ENCODE measurements around the gene GRIK1. TPM values are rescaled to one million over a fixed set of nuclear protein-coding genes. Genes with fewer than 3 reads are reported as not detected.

Gene GRIK1
- total RNA-seq, 1 donor from 2014 or later = not detected

GRCh38 chr21:29526545-29526944 lies 413.3 kb downstream of the GRIK1 start:
- ATAC-seq = no peak
- intact Hi-C loops (cut with micrococcal nuclease) = no loop called here
- no peak for DNase-seq

GRCh38 chr21:29524055-29524454 lies 415.7 kb downstream of the GRIK1 start:
- ATAC-seq (peak; percentile 75), DNase-seq (no peak)
- intact Hi-C loops (cut with micrococcal nuclease) = no loop called here

GRCh38 chr21:29523646-29524045 lies 416.1 kb downstream of the GRIK1 start:
- intact Hi-C loops (cut with micrococcal nuclease) = no loop called here
- peak; percentile 84 for ATAC-seq
- DNase-seq = no peak

- intact Hi-C loops (cut with micrococcal nuclease) = no loop called here
- no peak for ATAC-seq
- DNase-seq = no peak
Observed at GRCh38 chr21:29521872-29522271, 417.9 kb downstream of the GRIK1 start.

GRCh38 chr21:29520171-29520570 lies 419.6 kb downstream of the GRIK1 start:
- DNase-seq = no peak
- ATAC-seq = no peak
- intact Hi-C loops (cut with micrococcal nuclease) = no loop called here

GRCh38 chr21:29514652-29515247 lies 425.0 kb downstream of the GRIK1 start:
- DNase-seq = no peak
- ATAC-seq = no peak
- intact Hi-C loops (cut with micrococcal nuclease) = no loop called here

GRCh38 chr21:29513535-29513934 lies 426.3 kb downstream of the GRIK1 start:
- DNase-seq = no peak
- intact Hi-C loops (cut with micrococcal nuclease) = no loop called here
- no peak for ATAC-seq

GRCh38 chr21:29511096-29511495 lies 428.7 kb downstream of the GRIK1 start:
- intact Hi-C loops (cut with micrococcal nuclease) = no loop called here
- ATAC-seq = no peak
- DNase-seq = no peak

GRCh38 chr21:29509121-29509520 lies 430.7 kb downstream of the GRIK1 start:
- no peak for DNase-seq
- intact Hi-C loops (cut with micrococcal nuclease) = no loop called here

GRCh38 chr21:29508301-29508700 lies 431.5 kb downstream of the GRIK1 start:
- no peak for DNase-seq
- ATAC-seq = no peak
- intact Hi-C loops (cut with micrococcal nuclease) = no loop called here

More at GRCh38 chr21:29509121-29509520, 430.7 kb downstream of the GRIK1 start:
- no peak for ATAC-seq

GRCh38 chr21:29506947-29507346 lies 432.8 kb downstream of the GRIK1 start:
- intact Hi-C loops (cut with micrococcal nuclease) = no loop called here
- no peak for DNase-seq
- ATAC-seq = no peak

- no peak for DNase-seq
- no peak for ATAC-seq
- intact Hi-C loops (cut with micrococcal nuclease) = no loop called here
Observed at GRCh38 chr21:29506214-29506613, 433.6 kb downstream of the GRIK1 start.

GRCh38 chr21:29504751-29505321 lies 435.0 kb downstream of the GRIK1 start:
- no peak for DNase-seq

GRCh38 chr21:29501451-29501850 lies 438.3 kb downstream of the GRIK1 start:
- DNase-seq (no peak), ATAC-seq (no peak)
- intact Hi-C loops (cut with micrococcal nuclease) = no loop called here

More at GRCh38 chr21:29504751-29505321, 435.0 kb downstream of the GRIK1 start:
- intact Hi-C loops (cut with micrococcal nuclease) = no loop called here
- no peak for ATAC-seq

- ATAC-seq = no peak
- intact Hi-C loops (cut with micrococcal nuclease) = no loop called here
- DNase-seq = no peak
Observed at GRCh38 chr21:29499734-29500343, 440.0 kb downstream of the GRIK1 start.

GRCh38 chr21:29499229-29499628 lies 440.6 kb downstream of the GRIK1 start:
- intact Hi-C loops (cut with micrococcal nuclease) = no loop called here
- DNase-seq = no peak
- ATAC-seq = no peak

GRCh38 chr21:29496337-29496736 lies 443.5 kb downstream of the GRIK1 start:
- no peak for ATAC-seq
- intact Hi-C loops (cut with micrococcal nuclease) = no loop called here
- no peak for DNase-seq

- DNase-seq (no peak), ATAC-seq (no peak)
- intact Hi-C loops (cut with micrococcal nuclease) = no loop called here
Observed at GRCh38 chr21:29490016-29490415, 449.8 kb downstream of the GRIK1 start.

- intact Hi-C loops (cut with micrococcal nuclease) = loop anchor here (10.0 kb wide), 1 partner anchor 358 kb away; no protein-coding TSS in a partner anchor
- DNase-seq = no peak
- no peak for ATAC-seq
Observed at GRCh38 chr21:29487154-29487553, 452.6 kb downstream of the GRIK1 start.

Data from left ventricle myocardium superior (tissue), 1 donor.